Measurements from ENCODE around the gene PCDH9.

The PCDH9 gene

DNA sequence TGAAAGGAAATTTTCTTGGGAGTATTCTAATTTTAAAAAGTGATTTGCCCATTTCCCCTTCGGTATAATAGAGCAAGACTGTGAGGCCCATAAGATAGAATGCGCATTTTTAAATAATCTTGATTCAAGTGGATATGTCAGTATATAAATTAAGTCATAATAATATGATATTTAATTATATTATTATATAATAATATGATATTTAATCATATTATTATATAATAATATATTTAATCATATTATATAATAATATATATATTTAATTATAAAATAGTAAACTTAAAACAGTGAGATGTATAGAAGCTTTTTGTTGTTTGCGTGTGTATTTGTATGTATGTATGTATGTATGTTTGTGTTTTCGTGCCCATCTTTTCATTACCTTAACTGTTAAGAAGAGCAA, 682.5 kb downstream of the PCDH9 start:
- DNase-seq (ENCODE audit: low read depth), result no peak
- H3K4me3 ChIP-seq (ENCODE audit: low read length), result no peak overlapping the region
- TF ChIP-seq, protein P1, sequence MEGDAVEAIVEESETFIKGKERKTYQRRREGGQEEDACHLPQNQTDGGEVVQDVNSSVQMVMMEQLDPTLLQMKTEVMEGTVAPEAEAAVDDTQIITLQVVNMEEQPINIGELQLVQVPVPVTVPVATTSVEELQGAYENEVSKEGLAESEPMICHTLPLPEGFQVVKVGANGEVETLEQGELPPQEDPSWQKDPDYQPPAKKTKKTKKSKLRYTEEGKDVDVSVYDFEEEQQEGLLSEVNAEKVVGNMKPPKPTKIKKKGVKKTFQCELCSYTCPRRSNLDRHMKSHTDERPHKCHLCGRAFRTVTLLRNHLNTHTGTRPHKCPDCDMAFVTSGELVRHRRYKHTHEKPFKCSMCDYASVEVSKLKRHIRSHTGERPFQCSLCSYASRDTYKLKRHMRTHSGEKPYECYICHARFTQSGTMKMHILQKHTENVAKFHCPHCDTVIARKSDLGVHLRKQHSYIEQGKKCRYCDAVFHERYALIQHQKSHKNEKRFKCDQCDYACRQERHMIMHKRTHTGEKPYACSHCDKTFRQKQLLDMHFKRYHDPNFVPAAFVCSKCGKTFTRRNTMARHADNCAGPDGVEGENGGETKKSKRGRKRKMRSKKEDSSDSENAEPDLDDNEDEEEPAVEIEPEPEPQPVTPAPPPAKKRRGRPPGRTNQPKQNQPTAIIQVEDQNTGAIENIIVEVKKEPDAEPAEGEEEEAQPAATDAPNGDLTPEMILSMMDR (IDR thresholded peaks at IDR 0.05; ENCODE audit: insufficient read depth, low read depth, low read length, missing control alignments), result no peak

- peak; percentile 68 for DNase-seq (ENCODE audit: low read depth)
Observed at GRCh38 chr13:66546534-66547379, 683.4 kb downstream of the PCDH9 start.

DNA sequence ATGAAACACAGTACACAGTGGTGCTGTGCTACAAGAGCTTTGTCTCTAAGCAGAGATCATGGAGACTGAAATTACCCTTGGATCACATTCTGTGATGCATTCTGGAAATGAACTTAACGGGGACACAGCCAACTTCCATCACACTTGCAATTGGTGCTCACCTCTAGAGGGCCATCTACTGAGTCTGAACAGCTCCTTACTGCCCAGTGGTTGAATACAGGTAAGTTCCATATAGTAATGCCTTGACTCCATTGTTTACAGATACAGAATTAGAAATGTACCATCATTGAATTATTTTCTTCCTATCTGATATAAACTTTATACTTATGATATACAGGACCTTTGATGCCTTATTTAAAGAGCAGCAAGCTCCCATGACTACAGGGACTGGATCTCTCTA, 686.4 kb downstream of the PCDH9 start:
- DNase-seq (ENCODE audit: low read depth), result peak; percentile 15
- H3K4me3 ChIP-seq (ENCODE audit: low read length), result no peak overlapping the region
- TF ChIP-seq, protein P1 (IDR thresholded peaks at IDR 0.05; ENCODE audit: insufficient read depth, low read depth, low read length, missing control alignments), result peak; percentile 40

More at GRCh38 chr13:66546534-66547379, 683.4 kb downstream of the PCDH9 start:
- TF ChIP-seq, protein P1 (IDR thresholded peaks at IDR 0.05; ENCODE audit: insufficient read depth, low read depth, low read length, missing control alignments), result no peak
- no peak overlapping the region for H3K4me3 ChIP-seq (ENCODE audit: low read length)

DNA sequence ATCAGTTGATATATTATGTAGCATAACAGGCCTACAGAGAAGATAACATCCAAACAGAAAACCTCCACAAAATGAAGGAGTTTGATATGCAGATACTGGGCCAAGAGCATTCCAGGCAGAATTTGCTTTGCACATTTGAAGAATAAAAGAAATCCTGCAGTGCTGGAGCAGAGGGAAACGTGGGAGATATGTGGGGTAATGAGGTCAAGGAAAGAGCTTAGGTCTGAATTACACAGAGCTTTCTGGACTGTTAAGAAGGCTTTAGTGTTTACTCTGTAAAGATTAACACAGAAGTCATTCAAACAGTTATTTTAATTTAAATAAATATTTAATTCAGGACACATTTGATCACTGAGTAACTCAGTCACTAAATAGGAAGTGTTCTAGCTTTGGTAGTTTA, 692.7 kb downstream of the PCDH9 start:
- no peak overlapping the region for H3K4me3 ChIP-seq (ENCODE audit: low read length)
- TF ChIP-seq, protein P1 (IDR thresholded peaks at IDR 0.05; ENCODE audit: insufficient read depth, low read depth, low read length, missing control alignments), result no peak

DNA sequence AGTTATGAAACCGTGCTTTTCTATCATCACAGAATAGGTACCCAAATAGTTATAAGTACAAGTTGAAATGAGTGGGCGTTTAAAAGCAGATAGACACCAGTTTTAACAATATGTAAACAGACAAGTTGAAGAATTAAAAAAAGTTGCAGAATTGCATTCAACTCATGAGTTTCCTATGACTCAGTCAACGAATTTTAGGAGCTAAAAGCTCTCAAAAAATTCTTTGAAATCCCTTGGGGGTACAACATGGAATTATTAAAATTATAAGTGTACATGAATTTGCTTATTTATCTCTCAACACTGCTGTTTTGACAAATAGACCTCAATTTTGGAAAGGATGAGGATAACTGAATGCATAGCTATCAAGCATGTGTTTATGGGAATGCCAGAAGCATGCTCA, 693.4 kb downstream of the PCDH9 start:
- TF ChIP-seq, protein P1 (IDR thresholded peaks at IDR 0.05; ENCODE audit: insufficient read depth, low read depth, low read length, missing control alignments), result no peak
- no peak for DNase-seq (ENCODE audit: low read depth)
- no peak overlapping the region for H3K4me3 ChIP-seq (ENCODE audit: low read length)

More for the DNA sequence above, 692.7 kb downstream of the PCDH9 start:
- no peak for DNase-seq (ENCODE audit: low read depth)

GRCh38 chr13:66534561-66534960, 695.6 kb downstream of the PCDH9 start:
- TF ChIP-seq, protein P1 (IDR thresholded peaks at IDR 0.05; ENCODE audit: insufficient read depth, low read depth, low read length, missing control alignments), result no peak
- no peak overlapping the region for H3K4me3 ChIP-seq (ENCODE audit: low read length)
- DNase-seq (ENCODE audit: low read depth), result no peak

- no peak overlapping the region for H3K4me3 ChIP-seq (ENCODE audit: low read length)
- no peak for DNase-seq (ENCODE audit: low read depth)
- TF ChIP-seq, protein P1 (IDR thresholded peaks at IDR 0.05; ENCODE audit: insufficient read depth, low read depth, low read length, missing control alignments), result no peak
Observed at GRCh38 chr13:66532845-66533244, 697.3 kb downstream of the PCDH9 start.

All from epithelial cell of esophagus (primary cell).